Breast epithelium (tissue), 4 donors: Measurements from ENCODE around the gene SGPL1. TPM values are rescaled to one million over a fixed set of nuclear protein-coding genes. Genes with fewer than 3 reads are reported as not detected.

ENCODE experiments used
- DNase-seq, 2 donors: peaks; one replicate each; pipeline ENCODE4 v3.0.0-alpha.2; 2019; ENCODE audit warnings: low spot score in 2 of 2
- H3K27ac ChIP-seq, 2 donors: fragments of 200-600 bp; sonication (generic) in 1 of 2; one replicate each; pipeline ENCODE4 v1.5.1; 2016 to 2019; ENCODE audit warnings: mild to moderate bottlenecking in 1 of 2
- H3K27me3 ChIP-seq, 2 donors: fragments of 200-600 bp; sonication (generic) in 1 of 2; one replicate each; pipeline versions ENCODE4 v1.5.1 to v1.6.0; 2017 to 2019; ENCODE audit warnings: control low read depth in 1 of 2, mild to moderate bottlenecking in 1 of 2
- H3K36me3 ChIP-seq: fragments of 200-600 bp; one replicate; pipeline ENCODE4 v1.5.1; 2019
- H3K4me1 ChIP-seq, 2 donors: fragments of 200-600 bp; sonication (generic); one replicate each; pipeline ENCODE4 v1.5.1; 2016 to 2019; ENCODE audit warnings: control low read depth in 1 of 2
- H3K4me3 ChIP-seq, 3 donors: fragments of 200-600 bp; sonication (generic); 1 replicate in 2 of 3; 2 replicates in 1 of 3; pipeline ENCODE4 v1.5.1; 2016 to 2019; ENCODE audit warnings: mild to moderate bottlenecking in 3 of 3, moderate library complexity in 2 of 3
- H3K9me3 ChIP-seq, 2 donors: fragments of 200-600 bp; sonication (generic) in 1 of 2; one replicate each; pipeline ENCODE4 v1.5.1; 2016 to 2019; ENCODE audit warnings: control low read depth in 1 of 2
- POLR2A ChIP-seq: fragments of 450-650 bp; IDR thresholded peaks from one replicate; pipeline ENCODE4 v1.6.1; 2016; ENCODE audit warnings: antibody characterized with exemption, mild to moderate bottlenecking, moderate library complexity
- POLR2AphosphoS5 ChIP-seq, 3 donors: sonication (generic); formaldehyde crosslinking; IDR thresholded peaks; one replicate each; pipeline ENCODE4 v1.6.1; 2017; ENCODE audit warnings: antibody characterized with exemption in 3 of 3
- intact Hi-C: fragments of 100-400 bp; cut with DNase I; formaldehyde crosslinking; loops from one replicate; pipeline ENCODE4 v1.15.1; 2023; ENCODE audit warnings: low total_unique reads
- total RNA-seq, 3 donors: library from RNA; depleted of rRNA; stranded (reverse); fragments of >200 nt; gene quantifications; one replicate each; pipeline ENCODE4 v1.1.0, GENCODE V29; 2016
- TF ChIP-seq, protein P1 (sequence below), 3 donors: fragments of 450-650 bp; IDR thresholded peaks; one replicate each; pipeline ENCODE4 v1.5.1; 2016 to 2017; ENCODE audit warnings: antibody characterized with exemption in 3 of 3, mild to moderate bottlenecking in 3 of 3, moderate library complexity in 3 of 3

Gene SGPL1
- total RNA-seq, 3 donors from 2014 or later, result 31.0 to 52.2 (median 36.4) TPM

- intact Hi-C loops, result loop anchor here (10.0 kb wide), 1 partner anchor 71 kb away; the partner anchor contains the start of gene PCBD1
- Histone ChIP-seq H3K4me3 (no peak overlapping the region), H3K36me3 (no peaks in the 10 kb centered on the region), H3K27ac (no peak overlapping the region), H3K27me3 (no peaks in the 10 kb centered on the region), H3K4me1 (no peaks in the 10 kb centered on the region), H3K9me3 (no peaks in the 10 kb centered on the region)
- TF ChIP-seq, protein P1, sequence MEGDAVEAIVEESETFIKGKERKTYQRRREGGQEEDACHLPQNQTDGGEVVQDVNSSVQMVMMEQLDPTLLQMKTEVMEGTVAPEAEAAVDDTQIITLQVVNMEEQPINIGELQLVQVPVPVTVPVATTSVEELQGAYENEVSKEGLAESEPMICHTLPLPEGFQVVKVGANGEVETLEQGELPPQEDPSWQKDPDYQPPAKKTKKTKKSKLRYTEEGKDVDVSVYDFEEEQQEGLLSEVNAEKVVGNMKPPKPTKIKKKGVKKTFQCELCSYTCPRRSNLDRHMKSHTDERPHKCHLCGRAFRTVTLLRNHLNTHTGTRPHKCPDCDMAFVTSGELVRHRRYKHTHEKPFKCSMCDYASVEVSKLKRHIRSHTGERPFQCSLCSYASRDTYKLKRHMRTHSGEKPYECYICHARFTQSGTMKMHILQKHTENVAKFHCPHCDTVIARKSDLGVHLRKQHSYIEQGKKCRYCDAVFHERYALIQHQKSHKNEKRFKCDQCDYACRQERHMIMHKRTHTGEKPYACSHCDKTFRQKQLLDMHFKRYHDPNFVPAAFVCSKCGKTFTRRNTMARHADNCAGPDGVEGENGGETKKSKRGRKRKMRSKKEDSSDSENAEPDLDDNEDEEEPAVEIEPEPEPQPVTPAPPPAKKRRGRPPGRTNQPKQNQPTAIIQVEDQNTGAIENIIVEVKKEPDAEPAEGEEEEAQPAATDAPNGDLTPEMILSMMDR (IDR thresholded peaks at IDR 0.05), result no peak
- TF ChIP-seq POLR2A (no peak), POLR2AphosphoS5 (IDR thresholded peaks at IDR 0.05) (no peak)
- DNase-seq, result no peak
Measured at GRCh38 chr10:70814126-70814525, 1.6 kb upstream of the SGPL1 start.

DNA sequence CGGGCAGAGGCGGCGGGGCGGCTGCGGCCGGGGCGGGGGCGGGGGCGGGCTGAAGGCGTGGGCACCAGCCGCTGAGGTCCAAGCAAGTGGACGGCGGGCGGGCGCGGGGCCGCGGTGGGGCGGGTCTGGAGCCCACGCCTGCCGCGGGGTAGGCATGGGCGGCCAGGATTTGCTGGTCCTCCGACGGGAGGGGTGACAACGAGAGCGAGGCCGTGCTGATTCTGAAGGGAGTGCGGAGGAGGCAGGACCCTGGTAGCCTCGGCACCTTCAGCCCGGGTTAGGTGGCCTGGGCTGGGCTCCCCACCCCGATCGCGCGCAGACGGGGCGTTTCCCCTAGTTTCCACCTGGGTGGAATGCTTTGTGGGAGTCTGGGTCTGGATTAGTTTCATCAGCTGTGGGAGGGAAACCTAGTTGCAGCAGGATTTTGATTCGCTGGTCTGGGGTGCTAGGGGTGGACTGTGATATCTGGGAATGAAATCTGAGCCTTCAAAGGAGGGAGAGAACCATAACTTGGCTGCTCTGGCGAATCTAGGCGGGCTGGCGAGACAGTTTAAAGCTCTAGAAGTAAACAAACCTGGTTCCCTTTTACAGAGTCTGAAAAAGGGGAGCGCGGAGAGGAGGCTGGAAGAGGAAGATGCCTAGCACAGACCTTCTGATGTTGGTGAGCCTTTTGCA lies 609 bp downstream of the SGPL1 start:
- intact Hi-C loops, result loop anchor here (10.0 kb wide), 1 partner anchor 68 kb away; the partner anchor contains the start of gene PCBD1
- peak overlapping the region; percentile 63 to 87 (median 66) for H3K4me3 ChIP-seq

GRCh38 chr10:70820976-70821750 lies 5.4 kb downstream of the SGPL1 start:
- intact Hi-C loops, result no loop called here
- Histone ChIP-seq H3K9me3 (no peaks in the 10 kb centered on the region), H3K27me3 (no peaks in the 10 kb centered on the region), H3K4me3 (no peak overlapping the region), H3K36me3 (no peaks in the 10 kb centered on the region), H3K27ac (no peak overlapping the region), H3K4me1 (no peaks in the 10 kb centered on the region)
- no peak for DNase-seq
- TF ChIP-seq, protein P1 (IDR thresholded peaks at IDR 0.05), result no peak
- TF ChIP-seq POLR2A (no peak), POLR2AphosphoS5 (IDR thresholded peaks at IDR 0.05) (no peak)

More for the DNA sequence above, 609 bp downstream of the SGPL1 start:
- Histone ChIP-seq H3K36me3 (no peaks in the 10 kb centered on the region), H3K27me3 (no peaks in the 10 kb centered on the region), H3K27ac (peak overlapping the region; percentile 92 to 96), H3K9me3 (no peaks in the 10 kb centered on the region), H3K4me1 (no peaks in the 10 kb centered on the region)
- TF ChIP-seq POLR2A, result no peak
- TF ChIP-seq, protein P1 (IDR thresholded peaks at IDR 0.05), result no peak
- peak in 2 of 3 donors; percentile 6 to 39 for TF ChIP-seq POLR2AphosphoS5 (IDR thresholded peaks at IDR 0.05)
- peak; percentile 54 to 57 for DNase-seq

DNA sequence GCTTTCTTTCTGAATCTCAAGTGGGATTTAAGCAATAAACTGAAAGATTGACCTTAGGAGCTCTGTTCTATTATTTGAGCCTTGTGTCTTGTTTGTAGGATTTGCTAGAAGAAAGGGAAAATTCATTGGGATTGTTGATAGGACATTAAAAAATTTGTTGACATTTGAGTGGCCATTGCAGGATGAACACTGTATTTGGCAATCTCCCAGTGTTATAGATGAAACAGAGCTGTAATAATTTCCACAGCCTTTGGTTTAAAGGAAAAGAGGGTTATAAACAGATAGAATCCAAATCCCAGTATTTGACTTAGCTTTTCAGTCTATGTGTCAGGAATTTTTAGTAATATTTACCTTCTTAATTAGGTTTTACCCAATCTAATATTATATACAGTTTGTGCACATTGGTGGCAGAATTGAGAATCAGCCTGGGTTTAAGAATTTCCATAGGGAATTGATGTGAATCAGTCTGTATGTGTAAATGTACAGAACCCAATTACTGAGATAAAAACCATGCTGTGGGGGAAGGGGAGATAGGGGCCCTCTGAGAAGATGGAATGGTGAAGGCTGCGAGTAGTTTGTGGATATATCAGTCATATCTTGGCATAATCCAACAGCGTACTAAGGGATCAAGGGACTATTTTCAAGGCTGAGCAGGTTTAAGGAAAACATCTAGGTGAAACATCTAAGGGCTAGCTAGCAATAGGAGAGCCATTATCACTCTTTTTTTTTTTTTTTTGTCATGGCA lies 6.5 kb downstream of the SGPL1 start:
- no peak overlapping the region for H3K27ac ChIP-seq
- intact Hi-C loops, result no loop called here
- no peaks in the 10 kb centered on the region for H3K4me1 ChIP-seq
- no peak for DNase-seq
- H3K9me3 ChIP-seq, result no peaks in the 10 kb centered on the region
- H3K27me3 ChIP-seq, result no peaks in the 10 kb centered on the region
- no peak overlapping the region for H3K4me3 ChIP-seq
- TF ChIP-seq, protein P1 (IDR thresholded peaks at IDR 0.05), result no peak
- TF ChIP-seq POLR2AphosphoS5 (IDR thresholded peaks at IDR 0.05) (no peak), POLR2A (no peak)
- no peaks in the 10 kb centered on the region for H3K36me3 ChIP-seq
